K562 (cell line): ENCODE data around the gene CREB5. TPM values are rescaled to one million over a fixed set of nuclear protein-coding genes. Genes with fewer than 3 reads are reported as not detected.
A peak's percentile ranks its signal among the peaks of the same experiment; 100 is the strongest.

Experiments
- ATAC-seq: fragments of 200-7000 bp; cut with Tn5 transposase; 3 replicates; pipeline ENCODE4 v1.9.1; 2020; ENCODE audit warnings: moderate library complexity
- BruUV-seq: library from RNA; stranded (reverse); fragments of 400-500 nt; replicated peaks from 2 replicates; lab custom pipeline; 2021; lab: Mats Ljungman, UMichigan
- CTCF ChIA-PET: fragments of 300-600 bp; formaldehyde crosslinking; extraction: SDS; loops from one replicate; lab custom pipeline; 2021; ENCODE audit warnings: low intra/inter-chr PET ratio; lab: Yijun Ruan, JAX
- POLR2A ChIA-PET: fragments of 300-600, 350-650 bp; sonication (Branson Sonifier 250); formaldehyde crosslinking; extraction: SDS; loops from one replicate; lab custom pipeline; 2021; ENCODE audit warnings: antibody characterized with exemption, inconsistent platforms; lab: Yijun Ruan, JAX
- DNase-seq, 4 experiments: peaks; one replicate each; pipeline versions ENCODE4 v3.0.0 to v3.0.0-alpha.2; 2011 to 2018; ENCODE audit warnings: low spot score in 3 of 4, mixed read lengths in 3 of 4; ENCODE audit errors: extremely low read depth in 1 of 4
- FAIRE-seq: peaks from 2 replicates; lab custom pipeline; 2011; peaks lifted over from hg19 to GRCh38; lab: Jason Lieb, UNC
- H2AFZ ChIP-seq: 2 replicates; pipeline ENCODE4 v1.6.0; 2011; ENCODE audit warnings: low read depth, low read length, control low read depth, inconsistent platforms
- H3K27ac ChIP-seq: fragments of 200-600 bp; 3 replicates; pipeline ENCODE4 v1.8.0; 2011; ENCODE audit warnings: low read depth, mild to moderate bottlenecking, control low read depth, inconsistent platforms, low read length, moderate library complexity, mixed read lengths; ENCODE audit errors: extremely low read depth
- H3K27me3 ChIP-seq, 2 experiments: fragments of 300-600 bp in 1 of 2; 2 replicates in 1 of 2; 3 replicates in 1 of 2; pipeline versions ENCODE4 v1.6.0 to v1.8.0; 2011; ENCODE audit warnings: inconsistent platforms in 2 of 2, low read length in 2 of 2, mild to moderate bottlenecking in 1 of 2, mixed read lengths in 1 of 2, moderate library complexity in 1 of 2; ENCODE audit not compliant: control insufficient read depth in 2 of 2, insufficient read depth in 2 of 2
- H3K36me3 ChIP-seq: fragments of 300-600 bp; 3 replicates; pipeline ENCODE4 v1.8.0; 2011; ENCODE audit warnings: mild to moderate bottlenecking, low read length, inconsistent platforms; ENCODE audit not compliant: control insufficient read depth, insufficient read depth
- H3K4me1 ChIP-seq, 2 experiments: fragments of 200-600 bp in 1 of 2; replicated peaks in 1 of 2; 2 replicates in 1 of 2; 3 replicates in 1 of 2; pipeline versions ENCODE4 v1.5.1 to v1.8.0; 2011; ENCODE audit warnings: inconsistent platforms in 2 of 2, low read length in 2 of 2, mild to moderate bottlenecking in 1 of 2, mixed read lengths in 1 of 2, moderate library complexity in 1 of 2; ENCODE audit not compliant: control insufficient read depth in 2 of 2, insufficient read depth in 2 of 2
- H3K4me2 ChIP-seq: 2 replicates; pipeline ENCODE4 v1.6.1; 2011; ENCODE audit warnings: low read length, control low read depth, inconsistent platforms, mixed read lengths; ENCODE audit not compliant: insufficient read depth
- H3K4me3 ChIP-seq: fragments of 200-600 bp; sonication (generic), shearing (Covaris generic); 2 replicates; pipeline ENCODE4 v1.5.1; 2016; ENCODE audit warnings: control low read depth, inconsistent platforms
- H3K79me2 ChIP-seq: fragments of 200-600 bp; 3 replicates; pipeline ENCODE4 v1.8.0; 2011; ENCODE audit warnings: low read length, inconsistent platforms; ENCODE audit not compliant: control insufficient read depth, insufficient read depth
- H3K9ac ChIP-seq, 2 experiments: 2 replicates each; pipeline versions ENCODE4 v1.6.0 to v1.6.1; 2011; ENCODE audit warnings: low read depth in 2 of 2, low read length in 2 of 2, control low read depth in 1 of 2, inconsistent platforms in 1 of 2, mild to moderate bottlenecking in 1 of 2, mixed read lengths in 1 of 2; ENCODE audit not compliant: insufficient read depth in 1 of 2
- H3K9me1 ChIP-seq: one replicate; pipeline ENCODE4 v1.6.0; 2011; ENCODE audit warnings: inconsistent platforms, mild to moderate bottlenecking, low read length, moderate library complexity; ENCODE audit not compliant: control insufficient read depth, insufficient read depth
- H3K9me3 ChIP-seq: replicated peaks from 2 replicates; pipeline ENCODE4 v1.5.1; 2011; ENCODE audit warnings: low read depth, low read length, inconsistent platforms; ENCODE audit not compliant: control insufficient read depth, insufficient read depth
- H4K20me1 ChIP-seq: replicated peaks from 2 replicates; pipeline ENCODE4 v1.6.1; 2011; ENCODE audit warnings: low read length, inconsistent platforms, mixed read lengths; ENCODE audit not compliant: control insufficient read depth, insufficient read depth
- HSF4 ChIP-seq: fragments of 250-450 bp; sonication (Bioruptor Pico); IDR thresholded peaks from 2 replicates; pipeline ENCODE4 v2.1.2; 2022; ENCODE audit warnings: mild to moderate bottlenecking, moderate library complexity, borderline replicate concordance
- WGBS: fragments of 100-300 bp; shearing (Covaris generic); methylation state at CpG from one replicate; pipeline ENCODE4 v1.1.6; 2016; ENCODE audit warnings: low coverage, mixed read lengths; ENCODE audit not compliant: insufficient coverage; ENCODE audit errors: missing lambda C conversion rate; 5-methylcytosine and 5-hydroxymethylcytosine counted together
- in situ Hi-C: fragments of 300-500 bp; cut with MboI; formaldehyde crosslinking; loops from 4 replicates; pipeline ENCODE4 v1.15.0; 2018; ENCODE audit warnings: inconsistent platforms, mixed read lengths
- intact Hi-C: fragments of 100-400 bp; cut with micrococcal nuclease; formaldehyde crosslinking; loops from 2 replicates; pipeline ENCODE4 v1.14.2; 2022
- polyA plus RNA-seq, 8 experiments: library from polyadenylated mRNA; depleted of rRNA in 4 of 8; stranded (reverse) in 5 of 8; unstranded in 3 of 8; fragments of >200 nt; fragmentation: Nextera tagmentation in 2 of 8; fragmentation: Illumina TruSeq in 1 of 8; extraction: Ambion mirVana in 2 of 8; extraction: Trizol in 1 of 8; gene quantifications; 2 replicates each; pipeline versions ENCODE4 v1.2.1 to v1.2.3, GENCODE V29; 2011 to 2014; ENCODE audit warnings: inconsistent platforms in 1 of 8, missing spikeins in 1 of 8
- total RNA-seq, 7 experiments: library from RNA; depleted of rRNA in 6 of 7; stranded (reverse); fragments of >200 nt in 6 of 7; fragmentation: Illumina TruSeq in 2 of 7; extraction: Trizol in 2 of 7; gene quantifications; 2 replicates each; pipeline versions ENCODE4 v1.2.1 to v1.2.3, GENCODE V29; 2011 to 2021; ENCODE audit warnings: low replicate concordance in 1 of 7
- TF ChIP-seq, protein P1 (sequence below): fragments of 450-650 bp; IDR thresholded peaks from 2 replicates; pipeline ENCODE4 v1.6.1; 2016; ENCODE audit warnings: low read depth, mild to moderate bottlenecking, moderate library complexity
- TF ChIP-seq, protein P2 (sequence below), 2 experiments: fragments of 450-650 bp in 1 of 2; sonication (generic) in 1 of 2; formaldehyde crosslinking in 1 of 2; IDR thresholded peaks; 2 replicates each; pipeline versions ENCODE4 v1.7.1 to v1.9.0; 2016 to 2022; ENCODE audit warnings: inconsistent platforms in 1 of 2, mild to moderate bottlenecking in 1 of 2, missing genetic modification reagents in 1 of 2

Gene CREB5
- total and polyA plus RNA-seq, 9 of the 15 experiments (the other 6 are each of a cell fraction or from before 2014, with no cell fraction given): 0.33 to 6.4 (median 1.8) TPM

DNA sequence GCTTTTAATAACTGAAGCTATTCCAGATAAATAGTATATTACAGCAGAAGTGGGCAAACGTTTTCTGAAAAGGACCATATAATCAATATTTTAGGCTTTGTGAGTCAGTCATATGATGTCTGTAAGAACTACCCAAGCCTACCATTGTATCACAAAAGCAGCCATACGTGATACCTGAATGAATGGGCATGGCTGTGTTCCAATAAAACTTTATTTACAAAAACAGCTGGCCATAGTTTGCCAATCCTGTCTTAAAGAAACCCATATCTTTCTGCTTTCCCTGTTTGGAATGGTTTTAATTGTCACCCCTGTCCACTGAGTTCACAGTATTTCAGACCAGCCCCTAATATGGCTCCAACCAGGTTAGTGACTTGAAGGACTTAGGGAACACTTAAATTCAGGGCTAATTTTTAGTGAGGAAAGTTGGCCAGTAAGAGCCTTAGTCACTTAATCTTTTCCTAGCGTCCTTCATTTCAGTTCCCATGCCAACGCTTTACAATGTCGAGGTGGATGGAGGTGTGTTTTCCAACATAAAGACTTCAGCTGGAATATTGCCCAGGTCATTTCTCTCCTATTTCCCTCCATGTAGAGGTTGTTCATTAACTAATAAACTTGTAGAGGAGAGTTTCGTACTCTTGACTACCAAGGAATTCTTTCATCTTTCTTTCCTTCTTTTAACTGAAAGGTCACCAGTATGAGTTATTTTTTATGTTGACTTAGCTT, 361.3 kb downstream of the CREB5 start:
- H3K27ac ChIP-seq: no peak overlapping the region
- DNase-seq: no peak
- intact Hi-C loops (no loop called here), in situ Hi-C loops (no loop called here)
- no peaks in the 10 kb centered on the region for H3K9me1 ChIP-seq
- CTCF ChIA-PET: no interaction called here
- POLR2A ChIA-PET: no interaction called here
- WGBS: 3% methylated on average over 6 of the region's 6 CpGs
- H3K36me3 ChIP-seq: no peaks in the 10 kb centered on the region
- H4K20me1 ChIP-seq: no peaks in the 10 kb centered on the region
- H3K4me2 ChIP-seq: no peak overlapping the region
- no peak overlapping the region for H3K9ac ChIP-seq
- H3K4me1 ChIP-seq: no peaks in the 10 kb centered on the region
- no TSS peak for BruUV-seq
- TF ChIP-seq, protein P1, sequence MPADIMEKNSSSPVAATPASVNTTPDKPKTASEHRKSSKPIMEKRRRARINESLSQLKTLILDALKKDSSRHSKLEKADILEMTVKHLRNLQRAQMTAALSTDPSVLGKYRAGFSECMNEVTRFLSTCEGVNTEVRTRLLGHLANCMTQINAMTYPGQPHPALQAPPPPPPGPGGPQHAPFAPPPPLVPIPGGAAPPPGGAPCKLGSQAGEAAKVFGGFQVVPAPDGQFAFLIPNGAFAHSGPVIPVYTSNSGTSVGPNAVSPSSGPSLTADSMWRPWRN: no peak
- TF ChIP-seq, protein P2, sequence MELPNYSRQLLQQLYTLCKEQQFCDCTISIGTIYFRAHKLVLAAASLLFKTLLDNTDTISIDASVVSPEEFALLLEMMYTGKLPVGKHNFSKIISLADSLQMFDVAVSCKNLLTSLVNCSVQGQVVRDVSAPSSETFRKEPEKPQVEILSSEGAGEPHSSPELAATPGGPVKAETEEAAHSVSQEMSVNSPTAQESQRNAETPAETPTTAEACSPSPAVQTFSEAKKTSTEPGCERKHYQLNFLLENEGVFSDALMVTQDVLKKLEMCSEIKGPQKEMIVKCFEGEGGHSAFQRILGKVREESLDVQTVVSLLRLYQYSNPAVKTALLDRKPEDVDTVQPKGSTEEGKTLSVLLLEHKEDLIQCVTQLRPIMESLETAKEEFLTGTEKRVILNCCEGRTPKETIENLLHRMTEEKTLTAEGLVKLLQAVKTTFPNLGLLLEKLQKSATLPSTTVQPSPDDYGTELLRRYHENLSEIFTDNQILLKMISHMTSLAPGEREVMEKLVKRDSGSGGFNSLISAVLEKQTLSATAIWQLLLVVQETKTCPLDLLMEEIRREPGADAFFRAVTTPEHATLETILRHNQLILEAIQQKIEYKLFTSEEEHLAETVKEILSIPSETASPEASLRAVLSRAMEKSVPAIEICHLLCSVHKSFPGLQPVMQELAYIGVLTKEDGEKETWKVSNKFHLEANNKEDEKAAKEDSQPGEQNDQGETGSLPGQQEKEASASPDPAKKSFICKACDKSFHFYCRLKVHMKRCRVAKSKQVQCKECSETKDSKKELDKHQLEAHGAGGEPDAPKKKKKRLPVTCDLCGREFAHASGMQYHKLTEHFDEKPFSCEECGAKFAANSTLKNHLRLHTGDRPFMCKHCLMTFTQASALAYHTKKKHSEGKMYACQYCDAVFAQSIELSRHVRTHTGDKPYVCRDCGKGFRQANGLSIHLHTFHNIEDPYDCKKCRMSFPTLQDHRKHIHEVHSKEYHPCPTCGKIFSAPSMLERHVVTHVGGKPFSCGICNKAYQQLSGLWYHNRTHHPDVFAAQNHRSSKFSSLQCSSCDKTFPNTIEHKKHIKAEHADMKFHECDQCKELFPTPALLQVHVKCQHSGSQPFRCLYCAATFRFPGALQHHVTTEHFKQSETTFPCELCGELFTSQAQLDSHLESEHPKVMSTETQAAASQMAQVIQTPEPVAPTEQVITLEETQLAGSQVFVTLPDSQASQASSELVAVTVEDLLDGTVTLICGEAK (IDR thresholded peaks at IDR 0.05): peak; percentile 83
- TF ChIP-seq, protein P2 (CRISPR knock-in tag; IDR thresholded peaks at IDR 0.05): no peak
- no peak for TF ChIP-seq HSF4 (CRISPR knock-in tag)
- no peak for FAIRE-seq
- no peaks in the 10 kb centered on the region; a peak in 1 of 5 replicates for H3K27me3 ChIP-seq
- H2AFZ ChIP-seq: no peak overlapping the region
- no peaks in the 10 kb centered on the region for H3K9me3 ChIP-seq
- H3K79me2 ChIP-seq: no peaks in the 10 kb centered on the region
- no peak for ATAC-seq
- H3K4me3 ChIP-seq: no peak overlapping the region
